Measurements from ENCODE around the gene MCF2L2. TPM values are rescaled to one million over a fixed set of nuclear protein-coding genes. Genes with fewer than 3 reads are reported as not detected.

The MCF2L2 gene
- total and polyA plus RNA-seq, 2 of the 13 experiments (the other 11 are each of a cell fraction or from before 2014, with no cell fraction given) = not detected

DNA sequence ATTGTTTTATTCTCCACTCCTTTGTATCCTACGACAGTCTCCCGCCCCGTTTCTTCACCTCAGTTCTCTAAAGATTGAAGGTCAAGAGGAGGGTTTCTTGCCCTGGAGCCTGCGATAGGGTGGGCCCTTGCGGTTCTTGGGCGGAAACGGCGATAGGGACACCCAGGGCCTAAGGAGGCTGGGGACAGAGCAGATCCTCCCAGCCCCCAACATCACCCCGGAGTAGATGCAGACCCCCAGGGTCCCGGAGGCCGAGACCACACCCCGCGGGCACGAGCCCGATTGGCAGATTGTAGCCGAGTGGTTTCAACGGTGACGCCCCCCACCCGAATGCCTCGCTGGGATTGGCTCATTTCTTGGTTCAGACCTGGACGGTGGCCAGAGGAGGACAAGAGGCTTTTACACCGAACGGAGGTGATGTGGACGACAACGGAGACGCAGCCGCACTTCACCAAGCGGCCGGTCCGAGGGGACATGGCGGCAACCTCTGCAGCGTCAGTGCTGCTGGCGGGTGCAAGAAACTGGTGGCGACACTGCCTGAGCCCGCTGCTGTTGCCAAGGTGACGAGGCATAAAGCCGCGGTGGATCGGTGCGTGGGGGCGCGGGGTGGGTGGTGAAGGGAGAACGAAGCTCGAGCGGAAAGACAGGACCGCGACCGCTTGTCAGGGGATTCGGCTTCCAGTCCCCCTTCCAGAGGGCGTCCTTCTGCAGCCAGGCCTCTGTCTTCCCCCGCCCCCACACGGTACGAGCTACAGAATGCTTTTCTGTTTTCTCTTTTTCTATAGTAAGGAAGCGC, 19.0 kb upstream of the MCF2L2 start (continued):
- TF ChIP-seq ZNF18 (CRISPR knock-in tag; IDR thresholded peaks at IDR 0.05; ENCODE audit: insufficient replicate concordance) (peak; percentile 65), NFYB (CRISPR knock-in tag; IDR thresholded peaks at IDR 0.05) (peak; percentile 84), GLMP (CRISPR knock-in tag; IDR thresholded peaks at IDR 0.05; ENCODE audit: borderline replicate concordance) (no peak), PAX8 (CRISPR knock-in tag; IDR thresholded peaks at IDR 0.05; ENCODE audit: borderline replicate concordance) (no peak), TARDBP (CRISPR knock-in tag; IDR thresholded peaks at IDR 0.05) (peak; percentile 90), ZNF670 (CRISPR knock-in tag; IDR thresholded peaks at IDR 0.05; ENCODE audit: borderline replicate concordance) (peak; percentile 90; the same call in 1 of the 2 replicates), ZNF557 (CRISPR knock-in tag; IDR thresholded peaks at IDR 0.05) (peak; percentile 27; the same call in 1 of the 2 replicates), ZNF615 (CRISPR knock-in tag; IDR thresholded peaks at IDR 0.05; ENCODE audit: borderline replicate concordance) (no peak), ZNF224 (CRISPR knock-in tag; IDR thresholded peaks at IDR 0.05) (0 out of 2 replicates have a peak, but pooled peaks have one; percentile 37), DNMT1 (CRISPR knock-in tag; IDR thresholded peaks at IDR 0.05) (peak; percentile 84)
- TF ChIP-seq, protein P1, sequence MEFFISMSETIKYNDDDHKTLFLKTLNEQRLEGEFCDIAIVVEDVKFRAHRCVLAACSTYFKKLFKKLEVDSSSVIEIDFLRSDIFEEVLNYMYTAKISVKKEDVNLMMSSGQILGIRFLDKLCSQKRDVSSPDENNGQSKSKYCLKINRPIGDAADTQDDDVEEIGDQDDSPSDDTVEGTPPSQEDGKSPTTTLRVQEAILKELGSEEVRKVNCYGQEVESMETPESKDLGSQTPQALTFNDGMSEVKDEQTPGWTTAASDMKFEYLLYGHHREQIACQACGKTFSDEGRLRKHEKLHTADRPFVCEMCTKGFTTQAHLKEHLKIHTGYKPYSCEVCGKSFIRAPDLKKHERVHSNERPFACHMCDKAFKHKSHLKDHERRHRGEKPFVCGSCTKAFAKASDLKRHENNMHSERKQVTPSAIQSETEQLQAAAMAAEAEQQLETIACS (CRISPR knock-in tag; IDR thresholded peaks at IDR 0.05) = 0 out of 2 replicates have a peak, but pooled peaks have one; percentile 58
- TF ChIP-seq, protein P2, sequence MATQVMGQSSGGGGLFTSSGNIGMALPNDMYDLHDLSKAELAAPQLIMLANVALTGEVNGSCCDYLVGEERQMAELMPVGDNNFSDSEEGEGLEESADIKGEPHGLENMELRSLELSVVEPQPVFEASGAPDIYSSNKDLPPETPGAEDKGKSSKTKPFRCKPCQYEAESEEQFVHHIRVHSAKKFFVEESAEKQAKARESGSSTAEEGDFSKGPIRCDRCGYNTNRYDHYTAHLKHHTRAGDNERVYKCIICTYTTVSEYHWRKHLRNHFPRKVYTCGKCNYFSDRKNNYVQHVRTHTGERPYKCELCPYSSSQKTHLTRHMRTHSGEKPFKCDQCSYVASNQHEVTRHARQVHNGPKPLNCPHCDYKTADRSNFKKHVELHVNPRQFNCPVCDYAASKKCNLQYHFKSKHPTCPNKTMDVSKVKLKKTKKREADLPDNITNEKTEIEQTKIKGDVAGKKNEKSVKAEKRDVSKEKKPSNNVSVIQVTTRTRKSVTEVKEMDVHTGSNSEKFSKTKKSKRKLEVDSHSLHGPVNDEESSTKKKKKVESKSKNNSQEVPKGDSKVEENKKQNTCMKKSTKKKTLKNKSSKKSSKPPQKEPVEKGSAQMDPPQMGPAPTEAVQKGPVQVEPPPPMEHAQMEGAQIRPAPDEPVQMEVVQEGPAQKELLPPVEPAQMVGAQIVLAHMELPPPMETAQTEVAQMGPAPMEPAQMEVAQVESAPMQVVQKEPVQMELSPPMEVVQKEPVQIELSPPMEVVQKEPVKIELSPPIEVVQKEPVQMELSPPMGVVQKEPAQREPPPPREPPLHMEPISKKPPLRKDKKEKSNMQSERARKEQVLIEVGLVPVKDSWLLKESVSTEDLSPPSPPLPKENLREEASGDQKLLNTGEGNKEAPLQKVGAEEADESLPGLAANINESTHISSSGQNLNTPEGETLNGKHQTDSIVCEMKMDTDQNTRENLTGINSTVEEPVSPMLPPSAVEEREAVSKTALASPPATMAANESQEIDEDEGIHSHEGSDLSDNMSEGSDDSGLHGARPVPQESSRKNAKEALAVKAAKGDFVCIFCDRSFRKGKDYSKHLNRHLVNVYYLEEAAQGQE (IDR thresholded peaks at IDR 0.05; ENCODE audit: borderline replicate concordance in 1 of 2, low read depth in 1 of 2, low read length in 2 of 2) = no peak; a peak in 1 of 4 replicates
- TF ChIP-seq, protein P3, sequence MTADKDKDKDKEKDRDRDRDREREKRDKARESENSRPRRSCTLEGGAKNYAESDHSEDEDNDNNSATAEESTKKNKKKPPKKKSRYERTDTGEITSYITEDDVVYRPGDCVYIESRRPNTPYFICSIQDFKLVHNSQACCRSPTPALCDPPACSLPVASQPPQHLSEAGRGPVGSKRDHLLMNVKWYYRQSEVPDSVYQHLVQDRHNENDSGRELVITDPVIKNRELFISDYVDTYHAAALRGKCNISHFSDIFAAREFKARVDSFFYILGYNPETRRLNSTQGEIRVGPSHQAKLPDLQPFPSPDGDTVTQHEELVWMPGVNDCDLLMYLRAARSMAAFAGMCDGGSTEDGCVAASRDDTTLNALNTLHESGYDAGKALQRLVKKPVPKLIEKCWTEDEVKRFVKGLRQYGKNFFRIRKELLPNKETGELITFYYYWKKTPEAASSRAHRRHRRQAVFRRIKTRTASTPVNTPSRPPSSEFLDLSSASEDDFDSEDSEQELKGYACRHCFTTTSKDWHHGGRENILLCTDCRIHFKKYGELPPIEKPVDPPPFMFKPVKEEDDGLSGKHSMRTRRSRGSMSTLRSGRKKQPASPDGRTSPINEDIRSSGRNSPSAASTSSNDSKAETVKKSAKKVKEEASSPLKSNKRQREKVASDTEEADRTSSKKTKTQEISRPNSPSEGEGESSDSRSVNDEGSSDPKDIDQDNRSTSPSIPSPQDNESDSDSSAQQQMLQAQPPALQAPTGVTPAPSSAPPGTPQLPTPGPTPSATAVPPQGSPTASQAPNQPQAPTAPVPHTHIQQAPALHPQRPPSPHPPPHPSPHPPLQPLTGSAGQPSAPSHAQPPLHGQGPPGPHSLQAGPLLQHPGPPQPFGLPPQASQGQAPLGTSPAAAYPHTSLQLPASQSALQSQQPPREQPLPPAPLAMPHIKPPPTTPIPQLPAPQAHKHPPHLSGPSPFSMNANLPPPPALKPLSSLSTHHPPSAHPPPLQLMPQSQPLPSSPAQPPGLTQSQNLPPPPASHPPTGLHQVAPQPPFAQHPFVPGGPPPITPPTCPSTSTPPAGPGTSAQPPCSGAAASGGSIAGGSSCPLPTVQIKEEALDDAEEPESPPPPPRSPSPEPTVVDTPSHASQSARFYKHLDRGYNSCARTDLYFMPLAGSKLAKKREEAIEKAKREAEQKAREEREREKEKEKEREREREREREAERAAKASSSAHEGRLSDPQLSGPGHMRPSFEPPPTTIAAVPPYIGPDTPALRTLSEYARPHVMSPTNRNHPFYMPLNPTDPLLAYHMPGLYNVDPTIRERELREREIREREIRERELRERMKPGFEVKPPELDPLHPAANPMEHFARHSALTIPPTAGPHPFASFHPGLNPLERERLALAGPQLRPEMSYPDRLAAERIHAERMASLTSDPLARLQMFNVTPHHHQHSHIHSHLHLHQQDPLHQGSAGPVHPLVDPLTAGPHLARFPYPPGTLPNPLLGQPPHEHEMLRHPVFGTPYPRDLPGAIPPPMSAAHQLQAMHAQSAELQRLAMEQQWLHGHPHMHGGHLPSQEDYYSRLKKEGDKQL (CRISPR knock-in tag; IDR thresholded peaks at IDR 0.05; ENCODE audit: low read depth) = no peak

All from HepG2 (cell line).